ENCODE data around the gene SCYGR8.

The SCYGR8 gene

GRCh38 chr2:227767830-227768229 lies 22.1 kb downstream of the SCYGR8 start:
- Histone ChIP-seq H3K36me3 (ENCODE audit: control insufficient read depth, insufficient read depth, low read length) (no peaks in the 10 kb centered on the region), H3K27ac (no peak overlapping the region), H3K79me2 (no peaks in the 10 kb centered on the region), H3K9me3 (ENCODE audit: control insufficient read depth, low read length) (no peaks in the 10 kb centered on the region), H3K27me3 (ENCODE audit: control insufficient read depth, insufficient read depth, low read length) (no peaks in the 10 kb centered on the region), H3K4me2 (ENCODE audit: low read length) (no peak overlapping the region), H3K4me3 (ENCODE audit: low read depth, low read length) (no peak overlapping the region), H2AFZ (no peak overlapping the region), H3K9ac (no peak overlapping the region), H3K4me1 (no peaks in the 10 kb centered on the region)
- TF ChIP-seq, protein P1, sequence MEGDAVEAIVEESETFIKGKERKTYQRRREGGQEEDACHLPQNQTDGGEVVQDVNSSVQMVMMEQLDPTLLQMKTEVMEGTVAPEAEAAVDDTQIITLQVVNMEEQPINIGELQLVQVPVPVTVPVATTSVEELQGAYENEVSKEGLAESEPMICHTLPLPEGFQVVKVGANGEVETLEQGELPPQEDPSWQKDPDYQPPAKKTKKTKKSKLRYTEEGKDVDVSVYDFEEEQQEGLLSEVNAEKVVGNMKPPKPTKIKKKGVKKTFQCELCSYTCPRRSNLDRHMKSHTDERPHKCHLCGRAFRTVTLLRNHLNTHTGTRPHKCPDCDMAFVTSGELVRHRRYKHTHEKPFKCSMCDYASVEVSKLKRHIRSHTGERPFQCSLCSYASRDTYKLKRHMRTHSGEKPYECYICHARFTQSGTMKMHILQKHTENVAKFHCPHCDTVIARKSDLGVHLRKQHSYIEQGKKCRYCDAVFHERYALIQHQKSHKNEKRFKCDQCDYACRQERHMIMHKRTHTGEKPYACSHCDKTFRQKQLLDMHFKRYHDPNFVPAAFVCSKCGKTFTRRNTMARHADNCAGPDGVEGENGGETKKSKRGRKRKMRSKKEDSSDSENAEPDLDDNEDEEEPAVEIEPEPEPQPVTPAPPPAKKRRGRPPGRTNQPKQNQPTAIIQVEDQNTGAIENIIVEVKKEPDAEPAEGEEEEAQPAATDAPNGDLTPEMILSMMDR (IDR thresholded peaks at IDR 0.05) = no peak

GRCh38 chr2:227772197-227772661 lies 26.5 kb downstream of the SCYGR8 start:
- Histone ChIP-seq H3K4me2 (ENCODE audit: low read length) (no peak overlapping the region), H2AFZ (no peak overlapping the region), H3K9ac (no peak overlapping the region), H3K4me1 (no peaks in the 10 kb centered on the region), H3K27me3 (ENCODE audit: control insufficient read depth, insufficient read depth, low read length) (no peaks in the 10 kb centered on the region), H3K4me3 (ENCODE audit: low read depth, low read length) (no peak overlapping the region), H3K27ac (no peak overlapping the region), H3K36me3 (ENCODE audit: control insufficient read depth, insufficient read depth, low read length) (no peaks in the 10 kb centered on the region), H3K79me2 (no peaks in the 10 kb centered on the region), H3K9me3 (ENCODE audit: control insufficient read depth, low read length) (no peaks in the 10 kb centered on the region)
- TF ChIP-seq, protein P1 (IDR thresholded peaks at IDR 0.05) = no peak

GRCh38 chr2:227772932-227773331 lies 27.2 kb downstream of the SCYGR8 start:
- Histone ChIP-seq H3K36me3 (ENCODE audit: control insufficient read depth, insufficient read depth, low read length) (no peaks in the 10 kb centered on the region), H3K4me1 (no peaks in the 10 kb centered on the region), H3K27me3 (ENCODE audit: control insufficient read depth, insufficient read depth, low read length) (no peaks in the 10 kb centered on the region), H3K79me2 (no peaks in the 10 kb centered on the region), H3K9me3 (ENCODE audit: control insufficient read depth, low read length) (no peaks in the 10 kb centered on the region), H2AFZ (no peak overlapping the region), H3K27ac (no peak overlapping the region), H3K4me2 (ENCODE audit: low read length) (no peak overlapping the region), H3K9ac (no peak overlapping the region), H3K4me3 (ENCODE audit: low read depth, low read length) (no peak overlapping the region)
- TF ChIP-seq, protein P1 (IDR thresholded peaks at IDR 0.05) = no peak

GRCh38 chr2:227774011-227774624 lies 28.4 kb downstream of the SCYGR8 start:
- TF ChIP-seq, protein P1 (IDR thresholded peaks at IDR 0.05) = no peak
- no peak overlapping the region for H3K4me2 ChIP-seq (ENCODE audit: low read length)
- no peaks in the 10 kb centered on the region for H3K79me2 ChIP-seq
- H3K27me3 ChIP-seq (ENCODE audit: control insufficient read depth, insufficient read depth, low read length) = no peaks in the 10 kb centered on the region
- H3K9me3 ChIP-seq (ENCODE audit: control insufficient read depth, low read length) = no peaks in the 10 kb centered on the region
- no peak overlapping the region for H3K9ac ChIP-seq
- no peak overlapping the region for H2AFZ ChIP-seq
- H3K4me1 ChIP-seq = no peaks in the 10 kb centered on the region
- H3K36me3 ChIP-seq (ENCODE audit: control insufficient read depth, insufficient read depth, low read length) = no peaks in the 10 kb centered on the region
- no peak overlapping the region for H3K27ac ChIP-seq
- no peak overlapping the region for H3K4me3 ChIP-seq (ENCODE audit: low read depth, low read length)

All from parathyroid adenoma (tissue), 2 donors.